ENCODE data around the gene OR51E2.
A peak's percentile ranks its signal among the peaks of the same experiment; 100 is the strongest.

Gene OR51E2

GRCh38 chr11:4680341-4680740 lies 17.3 kb downstream of the OR51E2 start:
- no peak overlapping the region for H3K4me3 ChIP-seq (ENCODE audit: control insufficient read depth, low read depth, low read length)
- DNase-seq (ENCODE audit: low read depth) = no peak
- TF ChIP-seq CTCF (conservative IDR thresholded peaks at IDR 0.05; ENCODE audit: control insufficient read depth, insufficient read depth, low read depth, low read length) = no peak

GRCh38 chr11:4677948-4678347 lies 19.7 kb downstream of the OR51E2 start:
- no peak for DNase-seq (ENCODE audit: low read depth)
- no peak overlapping the region for H3K4me3 ChIP-seq (ENCODE audit: control insufficient read depth, low read depth, low read length)
- TF ChIP-seq CTCF (conservative IDR thresholded peaks at IDR 0.05; ENCODE audit: control insufficient read depth, insufficient read depth, low read depth, low read length) = no peak

- no peak overlapping the region for H3K4me3 ChIP-seq (ENCODE audit: control insufficient read depth, low read depth, low read length)
- no peak for DNase-seq (ENCODE audit: low read depth)
- TF ChIP-seq CTCF (conservative IDR thresholded peaks at IDR 0.05; ENCODE audit: control insufficient read depth, insufficient read depth, low read depth, low read length) = no peak
Measured at GRCh38 chr11:4673781-4674180, 23.9 kb downstream of the OR51E2 start.

- H3K4me3 ChIP-seq (ENCODE audit: control insufficient read depth, low read depth, low read length) = no peak overlapping the region
- no peak for TF ChIP-seq CTCF (conservative IDR thresholded peaks at IDR 0.05; ENCODE audit: control insufficient read depth, insufficient read depth, low read depth, low read length)
- DNase-seq (ENCODE audit: low read depth) = no peak
Measured at GRCh38 chr11:4672470-4672869, 25.2 kb downstream of the OR51E2 start.

- DNase-seq (ENCODE audit: low read depth) = no peak
- H3K4me3 ChIP-seq (ENCODE audit: control insufficient read depth, low read depth, low read length) = no peak overlapping the region
- no peak for TF ChIP-seq CTCF (conservative IDR thresholded peaks at IDR 0.05; ENCODE audit: control insufficient read depth, insufficient read depth, low read depth, low read length)
Measured at GRCh38 chr11:4671741-4672140, 25.9 kb downstream of the OR51E2 start.

- DNase-seq (ENCODE audit: low read depth) = peak; percentile 1
- no peak overlapping the region for H3K4me3 ChIP-seq (ENCODE audit: control insufficient read depth, low read depth, low read length)
- no peak for TF ChIP-seq CTCF (conservative IDR thresholded peaks at IDR 0.05; ENCODE audit: control insufficient read depth, insufficient read depth, low read depth, low read length)
Measured at GRCh38 chr11:4665424-4665823, 32.2 kb downstream of the OR51E2 start.

- DNase-seq (ENCODE audit: low read depth) = peak; percentile 5
- no peak overlapping the region for H3K4me3 ChIP-seq (ENCODE audit: control insufficient read depth, low read depth, low read length)
- TF ChIP-seq CTCF (conservative IDR thresholded peaks at IDR 0.05; ENCODE audit: control insufficient read depth, insufficient read depth, low read depth, low read length) = no peak
Measured at GRCh38 chr11:4664786-4665185, 32.9 kb downstream of the OR51E2 start.
